GM19467 (cell line): ENCODE data around the gene MRPL55.

Experiments
- ATAC-seq: cut with Tn5 transposase; IDR thresholded peaks from one replicate; pipeline ENCODE4 v1.9.1; 2021; ENCODE audit warnings: mild to moderate bottlenecking, moderate library complexity; ENCODE audit not compliant: unreplicated experiment

Gene MRPL55

GRCh38 chr1:228073857-228074545 is 35.1 kb downstream of the MRPL55 start:
- ATAC-seq = no peak

DNA sequence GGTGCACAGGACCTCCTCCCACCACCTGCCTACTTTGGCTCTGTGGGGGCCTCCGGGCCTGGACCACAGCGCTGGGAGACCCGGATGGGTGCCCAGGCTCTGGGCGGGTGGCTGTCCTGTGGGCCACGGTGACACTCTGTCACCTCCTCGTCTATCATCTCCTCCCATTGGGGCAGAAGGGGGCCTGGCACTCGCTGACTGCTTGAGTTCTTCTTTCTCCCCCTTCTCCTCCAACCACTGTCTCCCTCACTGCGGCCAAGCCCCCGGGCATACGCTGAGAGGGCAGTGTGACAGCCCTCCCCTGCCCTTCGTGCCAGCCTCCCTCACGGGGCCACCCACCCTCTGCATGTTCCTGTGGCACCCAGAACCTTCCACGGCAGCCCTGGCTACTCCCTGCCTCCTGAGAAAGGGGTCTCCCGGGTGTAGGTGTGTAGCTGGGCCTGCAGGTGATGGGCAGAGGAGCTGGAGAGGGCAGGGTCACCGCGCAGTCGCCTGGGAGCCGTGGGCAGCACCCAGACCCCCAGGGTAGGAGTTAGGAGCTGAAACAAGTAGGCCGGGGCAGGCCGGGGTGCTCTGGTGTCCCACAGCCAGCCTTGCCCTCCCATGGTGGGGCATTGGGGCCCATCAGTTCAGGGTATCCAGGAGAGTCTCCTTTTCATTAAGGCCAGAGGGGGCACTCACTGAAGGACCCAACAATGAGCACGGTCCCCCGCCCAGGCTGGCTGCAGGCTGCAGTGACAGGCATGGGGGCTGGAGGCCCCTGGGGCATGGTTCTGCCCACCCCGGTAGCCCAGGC is 35.8 kb downstream of the MRPL55 start:
- ATAC-seq = no peak

GRCh38 chr1:228072658-228073043 is 36.4 kb downstream of the MRPL55 start:
- no peak for ATAC-seq

DNA sequence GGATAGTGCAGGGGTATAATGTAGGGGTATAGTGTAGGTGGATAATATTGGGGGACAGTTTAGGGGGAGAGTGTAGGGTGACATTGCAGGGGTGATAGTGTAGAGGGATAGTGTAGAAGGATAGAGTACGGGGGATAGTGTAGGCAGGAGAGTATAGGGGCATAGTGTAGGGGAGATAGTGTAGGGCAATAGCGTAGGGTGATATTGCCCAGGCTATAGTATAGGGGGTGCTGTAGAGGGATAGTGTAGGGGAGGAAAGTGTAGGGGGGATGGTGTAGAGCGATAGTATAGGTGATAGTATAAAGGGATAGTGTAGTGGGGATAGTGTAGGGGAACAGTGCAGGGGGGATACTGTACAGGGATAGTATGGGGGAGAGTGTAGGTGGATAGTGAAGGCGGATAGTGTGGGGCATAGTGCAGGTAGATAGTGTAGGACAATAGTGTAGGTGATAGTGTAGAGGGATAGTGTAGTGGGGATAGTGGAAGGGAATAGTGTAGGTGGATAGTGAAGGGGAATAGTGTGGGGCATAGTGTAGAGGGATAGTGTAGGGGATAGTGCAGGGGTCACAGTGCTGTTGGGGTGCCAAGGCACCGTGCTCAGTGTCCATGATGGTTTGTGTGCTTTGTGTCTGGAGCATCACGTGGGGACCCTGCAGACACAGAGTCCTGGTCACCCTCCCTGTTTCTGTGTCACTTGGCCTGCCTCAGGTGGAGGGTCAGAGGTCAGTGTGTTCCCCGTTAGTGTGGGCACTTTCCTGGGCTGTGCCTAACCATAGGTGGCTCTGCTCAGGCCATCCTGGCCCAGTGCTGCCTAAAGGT is 37.1 kb downstream of the MRPL55 start:
- no peak for ATAC-seq

DNA sequence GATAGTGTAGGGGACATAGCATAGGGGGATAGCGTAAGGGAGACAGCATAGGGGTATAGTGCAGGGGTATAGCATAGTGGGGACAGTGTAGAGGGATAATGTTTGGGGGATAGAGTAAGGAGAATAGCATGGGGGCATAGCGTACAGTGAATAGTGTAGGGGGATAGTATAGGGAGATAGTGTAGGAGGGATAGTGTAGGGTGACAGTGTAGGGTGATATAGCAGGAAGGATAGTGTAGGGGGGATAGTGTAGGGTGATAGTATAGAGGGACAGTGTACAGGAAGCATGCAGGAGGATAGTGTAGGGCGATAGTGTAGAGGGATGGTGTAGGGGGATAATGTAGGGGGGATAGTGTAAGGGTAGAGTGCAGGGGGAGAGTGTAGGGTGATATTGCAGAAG is 38.2 kb downstream of the MRPL55 start:
- no peak for ATAC-seq

DNA sequence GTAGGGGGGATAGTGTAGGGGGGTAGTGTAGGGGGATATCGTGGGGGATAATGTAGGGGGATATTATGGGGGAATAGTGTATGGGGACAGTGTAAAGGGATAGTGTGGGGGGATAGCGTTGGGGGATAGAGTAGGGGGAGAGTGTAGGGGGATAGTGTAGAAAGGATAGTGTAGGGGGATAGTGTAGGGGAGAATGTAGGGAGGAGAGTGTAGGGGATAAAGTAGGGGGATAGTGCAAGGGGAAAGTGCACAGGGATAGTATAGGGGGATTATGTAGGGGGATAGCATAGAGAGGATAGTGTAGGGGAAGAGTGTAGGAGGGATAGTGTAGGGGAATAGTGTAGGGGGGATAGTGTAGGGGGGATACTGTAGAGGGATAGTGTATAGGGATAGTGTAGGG is 38.9 kb downstream of the MRPL55 start:
- no peak for ATAC-seq

- no peak for ATAC-seq
Measured at GRCh38 chr1:228068359-228068758, 40.7 kb downstream of the MRPL55 start.

- ATAC-seq = no peak
Measured at GRCh38 chr1:228066891-228067654, 42.0 kb downstream of the MRPL55 start.

GRCh38 chr1:228066416-228066815 is 42.7 kb downstream of the MRPL55 start:
- ATAC-seq = no peak

GRCh38 chr1:228065543-228066347 is 43.4 kb downstream of the MRPL55 start:
- ATAC-seq = no peak

DNA sequence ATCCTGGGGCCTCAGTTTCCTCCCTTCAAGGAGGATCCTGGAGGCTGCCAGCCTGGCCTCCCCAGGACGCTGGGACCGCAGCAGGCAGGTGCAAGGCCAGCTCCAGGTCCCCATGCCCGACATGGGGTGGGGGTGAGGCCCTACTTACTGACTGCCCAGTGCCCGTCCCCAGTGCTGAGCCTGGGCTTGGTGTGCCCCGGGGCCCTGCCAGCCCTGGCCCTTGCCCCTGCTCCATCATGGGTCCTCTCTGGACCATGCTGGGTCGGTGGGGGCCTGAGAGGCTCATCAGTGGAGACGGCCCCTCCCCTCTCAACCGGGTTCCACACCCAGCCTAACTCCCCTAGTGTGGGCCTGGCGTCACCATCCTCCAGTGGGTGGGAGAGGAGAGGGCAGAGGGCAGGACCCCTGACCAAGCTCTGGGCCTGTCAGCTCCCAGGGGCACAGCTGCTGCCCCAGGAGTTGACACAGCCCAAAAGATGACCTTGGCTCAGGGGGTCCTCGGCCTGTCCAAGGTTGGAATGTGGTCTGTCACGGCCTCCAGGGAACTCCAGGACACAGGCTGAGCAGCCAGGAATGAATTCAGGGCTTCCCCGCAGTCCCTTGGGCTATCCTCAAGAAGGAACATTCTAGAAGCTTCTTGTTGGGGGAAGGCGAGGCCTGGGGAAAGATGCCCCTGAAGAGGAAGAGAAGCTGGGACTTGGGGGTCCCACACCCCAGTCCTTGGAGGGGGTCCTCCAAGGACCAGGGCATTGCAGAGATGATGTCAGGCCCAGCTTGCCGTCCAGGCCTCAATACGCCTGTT is 44.2 kb downstream of the MRPL55 start:
- ATAC-seq = no peak

- no peak for ATAC-seq
Measured at GRCh38 chr1:228064296-228064695, 44.8 kb downstream of the MRPL55 start.

- no peak for ATAC-seq
Measured at GRCh38 chr1:228063251-228064191, 45.6 kb downstream of the MRPL55 start.

DNA sequence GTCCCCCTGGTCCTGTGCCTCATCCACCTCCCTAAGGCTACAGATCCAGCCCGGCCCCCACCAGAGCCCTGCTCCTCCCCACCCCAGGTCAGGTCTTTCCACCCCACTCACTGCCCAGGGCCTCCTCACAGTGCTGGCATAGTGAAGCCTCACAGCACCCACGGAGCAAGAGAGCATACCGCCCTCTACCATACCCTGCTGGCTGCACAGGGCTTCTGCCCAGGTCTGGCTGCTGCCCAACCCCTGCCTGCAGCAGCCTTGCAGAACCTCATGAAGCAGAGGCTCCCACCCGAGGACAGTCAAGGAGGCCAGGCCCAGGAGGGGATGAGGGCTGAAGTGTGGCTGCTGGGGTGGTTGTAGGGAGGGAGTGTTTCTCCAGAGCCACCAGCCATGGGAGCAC is 46.3 kb downstream of the MRPL55 start:
- no peak for ATAC-seq

DNA sequence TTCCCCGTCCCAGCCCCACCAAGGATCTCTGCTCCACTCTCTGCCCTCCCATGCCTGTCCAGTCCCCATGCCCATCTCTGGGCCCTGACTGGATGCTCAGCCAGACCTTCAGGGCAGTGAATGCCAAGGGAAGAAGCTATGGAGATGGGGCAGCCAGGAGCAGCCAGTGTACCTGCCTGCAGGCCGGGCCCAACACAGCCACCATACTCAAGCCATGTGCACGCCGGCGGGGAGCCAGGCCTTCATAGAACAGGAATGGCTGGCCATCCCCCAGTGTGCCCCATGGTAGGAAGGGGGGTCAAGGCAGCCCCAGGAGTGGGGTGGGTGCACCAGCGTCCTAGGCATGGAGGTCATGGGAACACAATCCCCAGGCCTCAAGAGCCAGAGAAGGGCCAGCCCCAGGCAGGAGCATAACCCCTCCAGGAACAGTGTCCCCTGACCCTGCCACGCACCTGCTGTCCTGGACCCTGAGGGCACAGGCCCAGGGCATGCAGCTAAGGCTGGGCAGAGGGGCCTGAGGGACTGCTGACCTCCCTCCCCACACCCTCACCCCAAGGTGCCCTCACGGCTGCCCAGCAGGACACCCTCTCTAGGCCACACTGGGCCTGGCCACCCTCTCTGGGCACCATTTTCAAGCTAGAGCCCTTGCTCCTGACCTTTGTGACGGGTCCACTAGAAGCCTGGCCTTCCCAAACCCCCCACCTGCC is 46.9 kb downstream of the MRPL55 start:
- ATAC-seq = no peak

DNA sequence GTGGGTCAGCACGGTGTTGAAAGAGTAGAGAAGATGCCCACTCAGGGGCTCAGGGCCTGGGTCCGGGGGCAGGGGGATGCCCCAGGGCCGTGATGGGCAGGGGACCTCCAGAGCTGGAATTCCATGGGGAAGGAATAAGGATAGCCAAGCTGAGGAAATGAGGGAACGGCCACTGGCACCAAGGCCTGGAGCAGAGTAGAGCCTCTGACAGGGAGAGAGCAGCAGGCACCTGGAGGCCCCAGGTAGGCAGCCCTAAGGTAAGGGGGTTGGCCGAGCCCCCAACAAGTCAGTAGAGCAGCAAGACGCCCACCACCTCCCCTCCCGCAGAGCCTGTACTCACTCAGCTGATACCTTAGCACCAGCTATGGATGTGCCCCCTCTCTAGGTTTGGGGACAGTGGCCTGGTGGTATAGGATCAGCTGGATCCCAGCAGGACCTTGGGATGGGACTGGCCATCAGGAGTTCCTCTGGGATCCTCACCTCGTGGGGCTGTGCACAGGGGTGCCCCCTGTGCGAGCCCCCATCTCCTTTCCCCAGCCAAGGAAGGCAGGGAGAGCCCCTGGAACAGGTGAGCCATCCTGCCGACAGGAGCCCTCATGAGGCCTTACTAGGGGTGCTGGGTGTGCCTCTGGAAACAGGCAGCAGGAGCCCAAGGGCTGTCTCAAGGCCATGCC is 47.6 kb downstream of the MRPL55 start:
- ATAC-seq = no peak
